ENCODE measurements around the gene COCH.

Gene COCH

GRCh38 chr14:30873308-30874119 lies 845 bp upstream of the COCH start:
- peak overlapping the region in 1 of 2 donors; percentile 53 for H3K4me3 ChIP-seq (replicated peaks in 1 of 2; ENCODE audit: low read depth in 2 of 2, low read length in 2 of 2)
- no peak for DNase-seq (ENCODE audit: low read depth in 2 of 2)

GRCh38 chr14:30874999-30875787 lies 834 bp downstream of the COCH start:
- peak overlapping the region; percentile 47 to 53 for H3K4me3 ChIP-seq (replicated peaks in 1 of 2; ENCODE audit: low read depth in 2 of 2, low read length in 2 of 2)
- DNase-seq (ENCODE audit: low read depth in 2 of 2), result no peak
- TF ChIP-seq CTCF (IDR thresholded peaks at IDR 0.05; ENCODE audit: low read depth, low read length), result no peak

More at GRCh38 chr14:30873308-30874119, 845 bp upstream of the COCH start:
- TF ChIP-seq CTCF (IDR thresholded peaks at IDR 0.05; ENCODE audit: low read depth, low read length), result no peak

DNA sequence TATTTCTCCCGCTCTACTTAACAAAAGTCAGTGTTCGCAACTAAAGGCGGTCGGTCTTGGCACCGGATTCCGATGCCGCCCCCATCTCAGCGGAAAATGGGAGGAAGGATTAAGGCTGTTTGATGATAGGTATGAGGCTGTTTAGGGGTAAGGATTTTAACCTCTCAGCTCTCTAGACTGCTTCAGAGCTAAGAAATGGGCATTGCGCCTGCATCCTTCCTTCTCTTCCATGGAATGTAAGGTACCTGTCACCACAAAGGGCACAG lies 1.4 kb downstream of the COCH start:
- TF ChIP-seq CTCF (IDR thresholded peaks at IDR 0.05; ENCODE audit: low read depth, low read length), result no peak
- DNase-seq (ENCODE audit: low read depth in 2 of 2), result no peak
- H3K4me3 ChIP-seq (replicated peaks in 1 of 2; ENCODE audit: low read depth in 2 of 2, low read length in 2 of 2), result no peak overlapping the region

DNA sequence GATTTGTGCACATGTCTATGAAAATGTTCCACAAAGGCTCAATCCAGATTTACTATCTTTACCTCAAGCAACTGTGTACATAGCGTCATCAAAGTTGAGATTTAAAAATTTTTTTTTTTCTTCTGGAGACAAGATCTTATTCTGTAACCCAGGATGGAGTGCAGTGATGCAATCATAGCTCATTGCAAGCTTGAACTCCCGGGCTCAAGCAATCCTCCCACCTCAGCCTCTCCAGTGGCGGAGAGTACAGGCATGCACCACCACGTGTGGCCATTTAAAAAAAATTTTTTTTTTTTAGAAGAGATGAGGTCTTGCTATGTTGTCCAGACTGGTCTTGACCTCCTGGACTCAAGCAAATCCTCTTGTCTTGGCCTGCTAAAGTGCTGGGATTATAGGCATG lies 2.3 kb downstream of the COCH start:
- no peak for TF ChIP-seq CTCF (IDR thresholded peaks at IDR 0.05; ENCODE audit: low read depth, low read length)
- DNase-seq (ENCODE audit: low read depth in 2 of 2), result no peak
- no peak overlapping the region for H3K4me3 ChIP-seq (replicated peaks in 1 of 2; ENCODE audit: low read depth in 2 of 2, low read length in 2 of 2)

- TF ChIP-seq CTCF (IDR thresholded peaks at IDR 0.05; ENCODE audit: low read depth, low read length), result no peak
- no peak overlapping the region for H3K4me3 ChIP-seq (replicated peaks in 1 of 2; ENCODE audit: low read depth in 2 of 2, low read length in 2 of 2)
- peak in 1 of 2 donors; percentile 54 for DNase-seq (ENCODE audit: low read depth in 2 of 2)
Measured at GRCh38 chr14:30882431-30882830, 8.1 kb downstream of the COCH start.

- TF ChIP-seq CTCF (IDR thresholded peaks at IDR 0.05; ENCODE audit: low read depth, low read length), result no peak
- H3K4me3 ChIP-seq (replicated peaks in 1 of 2; ENCODE audit: low read depth in 2 of 2, low read length in 2 of 2), result no peak overlapping the region
- no peak for DNase-seq (ENCODE audit: low read depth in 2 of 2)
Measured at GRCh38 chr14:30883508-30884294, 9.3 kb downstream of the COCH start.

All from cardiac fibroblast (primary cell).